HCT116 (cell line): ENCODE data around the gene NECAB3. TPM values are rescaled to one million over a fixed set of nuclear protein-coding genes. Genes with fewer than 3 reads are reported as not detected.

ENCODE experiments used
- ATAC-seq: fragments of 200-7000 bp; cut with Tn5 transposase; 2 replicates; pipeline ENCODE4 v1.9.1; 2020; ENCODE audit warnings: mild to moderate bottlenecking, moderate library complexity
- BruUV-seq: library from RNA; stranded (reverse); fragments of 400-500 nt; replicated peaks from 2 replicates; lab custom pipeline; 2021; lab: Mats Ljungman, UMichigan
- CTCF ChIA-PET: fragments of 300-600 bp; sonication (Branson Sonifier 250); formaldehyde crosslinking; loops from one replicate; lab custom pipeline; 2021; ENCODE audit warnings: antibody characterized with exemption; lab: Charles Lee
- POLR2A ChIA-PET: fragments of 300-600, 350-600 bp; sonication (Branson Sonifier 250); formaldehyde crosslinking; loops from one replicate; lab custom pipeline; 2021; ENCODE audit warnings: antibody characterized with exemption; lab: Charles Lee
- RAD21 ChIA-PET, 2 experiments: fragments of 300-600 bp; sonication (Branson Sonifier 250); formaldehyde crosslinking; loops; one replicate each; lab custom pipeline; 2023; ENCODE audit warnings: low total read pairs in 2 of 2; ENCODE audit not compliant: uncharacterized antibody in 2 of 2, unreplicated experiment in 2 of 2, low non-redundant PET in 1 of 2; lab: Charles Lee
- DNase-seq: peaks from one replicate; pipeline ENCODE4 v3.0.0-alpha.2; 2010; ENCODE audit warnings: low read depth, low spot score
- H2AFZ ChIP-seq: fragments of 200-600 bp; shearing (Covaris generic), sonication (generic); 2 replicates; pipeline ENCODE4 v1.6.1; 2017; ENCODE audit warnings: low read depth, mixed run types, mixed read lengths, antibody characterized with exemption, low read length; ENCODE audit not compliant: poor library complexity, severe bottlenecking
- H3K27ac ChIP-seq: 2 replicates; pipeline ENCODE4 v1.5.1; 2012; ENCODE audit warnings: low read depth, low read length
- H3K27me3 ChIP-seq: fragments of 200-600 bp; sonication (generic); 2 replicates; pipeline ENCODE4 v1.6.1; 2016; ENCODE audit warnings: mixed run types, low read length, mixed read lengths; ENCODE audit not compliant: insufficient read depth
- H3K36me3 ChIP-seq, 2 experiments: fragments of 200-500 bp in 1 of 2; fragments of 200-600 bp in 1 of 2; sonication (Bioruptor generic) in 1 of 2; sonication (generic) in 1 of 2; 2 replicates each; pipeline versions ENCODE4 v1.5.1 to v1.6.1; 2014 to 2016; ENCODE audit warnings: low read length in 2 of 2, inconsistent platforms in 1 of 2, mixed read lengths in 1 of 2, mixed run types in 1 of 2; ENCODE audit not compliant: insufficient read depth in 2 of 2, control insufficient read depth in 1 of 2
- H3K4me1 ChIP-seq, 2 experiments: fragments of 200-600 bp in 1 of 2; sonication (generic) in 1 of 2; 2 replicates each; pipeline versions ENCODE4 v1.5.1 to v1.6.1; 2012 to 2017; ENCODE audit warnings: low read length in 2 of 2, inconsistent platforms in 1 of 2, mild to moderate bottlenecking in 1 of 2, mixed read lengths in 1 of 2, mixed run types in 1 of 2, moderate library complexity in 1 of 2; ENCODE audit not compliant: insufficient read depth in 2 of 2, control insufficient read depth in 1 of 2
- H3K4me2 ChIP-seq: fragments of 200-600 bp; sonication (generic); 2 replicates; pipeline ENCODE4 v1.6.1; 2017; ENCODE audit warnings: mixed run types, low read length, mixed read lengths
- H3K4me3 ChIP-seq, 2 experiments: fragments of 200-600 bp in 1 of 2; sonication (generic) in 1 of 2; replicated peaks in 1 of 2; 2 replicates each; pipeline ENCODE4 v1.5.1; 2011 to 2016; ENCODE audit warnings: low read length in 2 of 2, control low read depth in 1 of 2, low read depth in 1 of 2, mild to moderate bottlenecking in 1 of 2, mixed read lengths in 1 of 2, mixed run types in 1 of 2
- H3K79me2 ChIP-seq: fragments of 200-600 bp; sonication (generic); 2 replicates; pipeline ENCODE4 v1.6.1; 2017; ENCODE audit warnings: mild to moderate bottlenecking, mixed run types, low read length, moderate library complexity, mixed read lengths; ENCODE audit not compliant: insufficient read depth
- H3K9ac ChIP-seq: fragments of 200-600 bp; sonication (generic); 2 replicates; pipeline ENCODE4 v1.6.1; 2016; ENCODE audit warnings: low read length, mixed read lengths
- H3K9me2 ChIP-seq: fragments of 200-600 bp; sonication (generic), shearing (Covaris generic); 2 replicates; pipeline ENCODE4 v1.6.1; 2017; ENCODE audit warnings: mixed run types, mild to moderate bottlenecking, moderate library complexity; ENCODE audit not compliant: insufficient read depth
- H3K9me3 ChIP-seq, 2 experiments: fragments of 200-500 bp in 1 of 2; fragments of 200-600 bp in 1 of 2; sonication (Bioruptor generic) in 1 of 2; sonication (generic) in 1 of 2; 2 replicates each; pipeline ENCODE4 v1.6.1; 2014 to 2017; ENCODE audit warnings: low read length in 2 of 2, mixed read lengths in 2 of 2, inconsistent platforms in 1 of 2, low read depth in 1 of 2, mild to moderate bottlenecking in 1 of 2, mixed run types in 1 of 2, moderate library complexity in 1 of 2; ENCODE audit not compliant: control insufficient read depth in 1 of 2, insufficient read depth in 1 of 2
- H4K20me1 ChIP-seq: fragments of 200-600 bp; sonication (generic), shearing (Covaris generic); 2 replicates; pipeline ENCODE4 v1.6.1; 2017; ENCODE audit warnings: mixed run types, mild to moderate bottlenecking, moderate library complexity; ENCODE audit not compliant: insufficient read depth
- CEBPB ChIP-seq: IDR thresholded peaks from 2 replicates; pipeline ENCODE4 v1.6.1; 2012; ENCODE audit warnings: low read depth
- ELF1 ChIP-seq: IDR thresholded peaks from 2 replicates; pipeline ENCODE4 v1.6.1; 2012; ENCODE audit warnings: low read depth, borderline replicate concordance
- EZH2 ChIP-seq: fragments of 200-600 bp; sonication (generic); IDR thresholded peaks from 2 replicates; pipeline ENCODE4 v1.6.1; 2017; ENCODE audit warnings: antibody characterized with exemption, mixed run types
- SIN3A ChIP-seq: IDR thresholded peaks from 2 replicates; pipeline ENCODE4 v1.6.1; 2012; ENCODE audit warnings: low read depth
- SRF ChIP-seq: IDR thresholded peaks from 2 replicates; pipeline ENCODE4 v1.6.1; 2012; ENCODE audit warnings: low read depth
- YY1 ChIP-seq: IDR thresholded peaks from 2 replicates; pipeline ENCODE4 v1.6.1; 2011; ENCODE audit warnings: low read length, low read depth, moderate library complexity, mild to moderate bottlenecking; ENCODE audit not compliant: insufficient replicate concordance; ENCODE audit errors: extremely low read depth
- ZFX ChIP-seq: fragments of 450-650 bp; IDR thresholded peaks from 2 replicates; pipeline ENCODE4 v1.6.1; 2017
- intact Hi-C: fragments of 100-400 bp; cut with micrococcal nuclease; formaldehyde crosslinking; loops from 2 replicates; pipeline ENCODE4 v1.10.0; 2022
- total RNA-seq: library from RNA; stranded (reverse); gene quantifications from one replicate; pipeline ENCODE4 v1.2.1, GENCODE V29; 2021; ENCODE audit not compliant: unreplicated experiment
- TF ChIP-seq, protein P1 (sequence below): IDR thresholded peaks from 2 replicates; pipeline ENCODE4 v1.6.1; 2012
- TF ChIP-seq, protein P2 (sequence below): IDR thresholded peaks from 2 replicates; pipeline ENCODE4 v1.6.1; 2012; ENCODE audit warnings: low read depth

The NECAB3 gene
- total RNA-seq, 1 experiment from 2014 or later: 48.1 TPM

DNA sequence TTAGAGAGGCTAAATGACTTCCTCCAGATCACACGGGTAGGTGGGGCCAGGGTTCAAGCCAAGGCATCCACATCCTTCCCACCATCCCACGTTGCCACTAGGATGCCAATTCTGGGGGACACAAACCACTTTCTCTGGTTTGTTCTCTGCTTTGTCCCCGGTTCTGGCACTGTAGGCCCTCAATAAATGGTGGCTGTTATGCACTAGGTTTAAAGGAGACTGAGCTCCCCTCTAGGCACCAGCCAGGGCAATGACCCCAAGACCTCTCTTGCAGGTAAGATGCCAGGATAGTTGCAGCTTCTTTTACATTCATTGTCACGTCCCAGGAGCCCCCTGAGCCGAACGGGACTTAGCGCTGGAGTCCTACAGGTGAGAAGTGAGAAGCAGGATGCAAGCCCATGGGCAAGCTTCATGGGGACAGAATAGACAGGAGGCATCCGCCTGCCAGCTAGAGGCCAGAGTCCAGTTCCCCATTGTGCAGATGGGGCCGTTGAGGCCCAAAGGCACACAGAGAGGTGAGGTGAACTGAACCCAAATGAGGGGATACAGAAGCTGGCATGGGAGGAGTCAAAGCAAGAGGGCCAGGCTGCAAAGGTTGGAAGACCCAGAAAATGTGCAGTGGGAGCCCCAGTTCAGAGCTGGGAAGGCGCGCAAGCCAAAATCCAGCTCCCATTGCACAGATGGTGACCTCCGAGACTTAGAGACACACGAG, 45.2 kb upstream of the NECAB3 start:
- no peaks in the 10 kb centered on the region for H3K9me2 ChIP-seq
- RAD21 ChIA-PET: no interaction called here
- H2AFZ ChIP-seq: peak overlapping the region; percentile 30
- H3K27ac ChIP-seq: peak overlapping the region; percentile 44
- H3K9me3 ChIP-seq: no peaks in the 10 kb centered on the region
- H3K9ac ChIP-seq: peak overlapping the region; percentile 70
- no peaks in the 10 kb centered on the region for H3K79me2 ChIP-seq
- H3K4me3 ChIP-seq: peak overlapping the region; percentile 80 to 90
- no peak for TF ChIP-seq CEBPB
- TF ChIP-seq SIN3A: peak; percentile 13; the same call in 1 of the 2 replicates
- BruUV-seq: TSS peak; percentile 81
- H3K4me1 ChIP-seq: peaks cover 5 to 21% of the 10 kb centered on the region in 2 experiments; a peak in 3 of 4 replicates
- H3K36me3 ChIP-seq: no peaks in the 10 kb centered on the region
- POLR2A ChIA-PET: interaction anchor here (1.0 to 1.1 kb wide), 2 partner anchors 13 to 15 kb away, joined by 4 read pairs; partner anchors contain the start of gene ZNF341
- DNase-seq (no peak), ATAC-seq (peak; percentile 5)
- intact Hi-C loops: no loop called here
- H3K4me2 ChIP-seq: peak overlapping the region; percentile 90
- CTCF ChIA-PET: interaction anchor here (1.0 kb wide), 1 partner anchor 13 kb away, joined by 3 read pairs; no protein-coding TSS in a partner anchor
- no peaks in the 10 kb centered on the region for H3K27me3 ChIP-seq
- H4K20me1 ChIP-seq: no peaks in the 10 kb centered on the region

DNA sequence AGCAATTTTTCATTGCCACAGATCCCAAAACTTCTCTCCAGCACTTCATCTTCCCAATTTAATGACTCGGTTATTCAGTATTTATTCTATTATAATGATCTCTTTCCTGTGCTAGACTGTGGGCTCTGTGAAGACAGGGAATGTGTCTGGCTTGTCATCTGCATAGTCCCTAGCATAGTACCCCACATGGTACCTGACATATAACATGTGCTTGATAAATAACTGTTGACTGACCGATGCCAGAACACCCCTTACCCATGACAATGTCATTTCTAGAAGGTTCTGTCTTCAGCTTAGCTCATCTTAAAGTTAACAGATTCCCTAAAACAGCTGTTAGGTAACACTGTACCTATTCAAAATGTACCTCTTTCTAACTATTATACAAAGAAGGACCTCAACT, 42.3 kb upstream of the NECAB3 start:
- no peaks in the 10 kb centered on the region for H3K9me3 ChIP-seq
- ATAC-seq (no peak), DNase-seq (no peak)
- no peak overlapping the region for H2AFZ ChIP-seq
- H4K20me1 ChIP-seq: no peaks in the 10 kb centered on the region
- H3K27me3 ChIP-seq: no peaks in the 10 kb centered on the region
- ChIA-PET POLR2A (no interaction called here), CTCF (no interaction called here), RAD21 (no interaction called here)
- no peak overlapping the region for H3K4me3 ChIP-seq
- TF ChIP-seq ZFX (no peak), ELF1 (no peak), EZH2 (no peak), YY1 (no peak), CEBPB (no peak), SRF (no peak)
- TF ChIP-seq, protein P1, sequence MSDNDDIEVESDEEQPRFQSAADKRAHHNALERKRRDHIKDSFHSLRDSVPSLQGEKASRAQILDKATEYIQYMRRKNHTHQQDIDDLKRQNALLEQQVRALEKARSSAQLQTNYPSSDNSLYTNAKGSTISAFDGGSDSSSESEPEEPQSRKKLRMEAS: no peak
- TF ChIP-seq, protein P2, sequence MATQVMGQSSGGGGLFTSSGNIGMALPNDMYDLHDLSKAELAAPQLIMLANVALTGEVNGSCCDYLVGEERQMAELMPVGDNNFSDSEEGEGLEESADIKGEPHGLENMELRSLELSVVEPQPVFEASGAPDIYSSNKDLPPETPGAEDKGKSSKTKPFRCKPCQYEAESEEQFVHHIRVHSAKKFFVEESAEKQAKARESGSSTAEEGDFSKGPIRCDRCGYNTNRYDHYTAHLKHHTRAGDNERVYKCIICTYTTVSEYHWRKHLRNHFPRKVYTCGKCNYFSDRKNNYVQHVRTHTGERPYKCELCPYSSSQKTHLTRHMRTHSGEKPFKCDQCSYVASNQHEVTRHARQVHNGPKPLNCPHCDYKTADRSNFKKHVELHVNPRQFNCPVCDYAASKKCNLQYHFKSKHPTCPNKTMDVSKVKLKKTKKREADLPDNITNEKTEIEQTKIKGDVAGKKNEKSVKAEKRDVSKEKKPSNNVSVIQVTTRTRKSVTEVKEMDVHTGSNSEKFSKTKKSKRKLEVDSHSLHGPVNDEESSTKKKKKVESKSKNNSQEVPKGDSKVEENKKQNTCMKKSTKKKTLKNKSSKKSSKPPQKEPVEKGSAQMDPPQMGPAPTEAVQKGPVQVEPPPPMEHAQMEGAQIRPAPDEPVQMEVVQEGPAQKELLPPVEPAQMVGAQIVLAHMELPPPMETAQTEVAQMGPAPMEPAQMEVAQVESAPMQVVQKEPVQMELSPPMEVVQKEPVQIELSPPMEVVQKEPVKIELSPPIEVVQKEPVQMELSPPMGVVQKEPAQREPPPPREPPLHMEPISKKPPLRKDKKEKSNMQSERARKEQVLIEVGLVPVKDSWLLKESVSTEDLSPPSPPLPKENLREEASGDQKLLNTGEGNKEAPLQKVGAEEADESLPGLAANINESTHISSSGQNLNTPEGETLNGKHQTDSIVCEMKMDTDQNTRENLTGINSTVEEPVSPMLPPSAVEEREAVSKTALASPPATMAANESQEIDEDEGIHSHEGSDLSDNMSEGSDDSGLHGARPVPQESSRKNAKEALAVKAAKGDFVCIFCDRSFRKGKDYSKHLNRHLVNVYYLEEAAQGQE: no peak
- H3K9ac ChIP-seq: no peak overlapping the region
- H3K4me2 ChIP-seq: no peak overlapping the region
- intact Hi-C loops: no loop called here
- no peaks in the 10 kb centered on the region for H3K79me2 ChIP-seq
- H3K27ac ChIP-seq: no peak overlapping the region
- peaks cover 5 to 21% of the 10 kb centered on the region in 2 experiments; a peak in 3 of 4 replicates for H3K4me1 ChIP-seq
- no TSS peak for BruUV-seq
- no peaks in the 10 kb centered on the region for H3K36me3 ChIP-seq
- no peaks in the 10 kb centered on the region for H3K9me2 ChIP-seq
